K562 (cell line): ENCODE results near the gene ITSN1. TPM values are rescaled to one million over a fixed set of nuclear protein-coding genes. Genes with fewer than 3 reads are reported as not detected.

ENCODE experiments used
- ARNT ChIP-seq, 2 experiments: fragments of 450-650 bp; IDR thresholded peaks; 2 replicates each; pipeline ENCODE4 v1.6.1; 2016; ENCODE audit warnings: mild to moderate bottlenecking in 1 of 2
- BHLHE40 ChIP-seq: IDR thresholded peaks from 2 replicates; pipeline ENCODE4 v1.6.1; 2011; ENCODE audit warnings: low read length, improper control_type of control experiment
- CHAMP1 ChIP-seq: fragments of 450-650 bp; IDR thresholded peaks from 2 replicates; pipeline ENCODE4 v1.6.1; 2016; ENCODE audit warnings: mild to moderate bottlenecking
- GMEB1 ChIP-seq: fragments of 250-450 bp; sonication (Bioruptor Pico); IDR thresholded peaks from 2 replicates; pipeline ENCODE4 v1.4.0; 2020; ENCODE audit warnings: mild to moderate bottlenecking
- GTF2B ChIP-seq: IDR thresholded peaks from 2 replicates; pipeline ENCODE4 v1.6.1; 2011; ENCODE audit not compliant: insufficient read length; ENCODE audit errors: extremely low read depth
- HMBOX1 ChIP-seq: sonication (generic); IDR thresholded peaks from 2 replicates; pipeline ENCODE4 v1.6.1; 2016
- MCM2 ChIP-seq: fragments of 450-650 bp; IDR thresholded peaks from 2 replicates; pipeline ENCODE4 v1.6.1; 2017; ENCODE audit warnings: low read depth, mild to moderate bottlenecking
- NCOA1 ChIP-seq: fragments of 450-650 bp; IDR thresholded peaks from 2 replicates; pipeline ENCODE4 v1.6.1; 2016; ENCODE audit warnings: low read depth
- NCOA2 ChIP-seq, 2 experiments: fragments of 450-650 bp; IDR thresholded peaks; 2 replicates each; pipeline ENCODE4 v1.6.1; 2018; ENCODE audit warnings: mild to moderate bottlenecking in 2 of 2, moderate library complexity in 1 of 2; ENCODE audit not compliant: partially characterized antibody in 2 of 2
- NFE2 ChIP-seq: IDR thresholded peaks from 2 replicates; pipeline ENCODE4 v1.6.1; 2014; ENCODE audit warnings: antibody characterized with exemption, low read depth
- POLR2B ChIP-seq: fragments of 450-650 bp; IDR thresholded peaks from 2 replicates; pipeline ENCODE4 v1.6.1; 2018; ENCODE audit warnings: low read depth; ENCODE audit not compliant: partially characterized antibody
- RBM15 ChIP-seq: fragments of 200-400 bp; formaldehyde crosslinking; IDR thresholded peaks from 2 replicates; pipeline ENCODE4 v1.6.1; 2018; ENCODE audit warnings: mild to moderate bottlenecking, low read length, moderate library complexity; ENCODE audit not compliant: insufficient read depth
- SETDB1 ChIP-seq: IDR thresholded peaks from one replicate; pipeline ENCODE4 v1.6.1; 2012; ENCODE audit warnings: low read length, control low read depth, inconsistent platforms
- SP2 ChIP-seq: IDR thresholded peaks from 2 replicates; pipeline ENCODE4 v1.6.1; 2011; ENCODE audit warnings: mild to moderate bottlenecking, low read depth, low read length, moderate library complexity; ENCODE audit not compliant: poor library complexity, severe bottlenecking; ENCODE audit errors: extremely low read depth
- TEAD1 ChIP-seq, 2 experiments: fragments of 450-650 bp in 1 of 2; sonication (generic) in 1 of 2; formaldehyde crosslinking; IDR thresholded peaks; 2 replicates each; pipeline versions ENCODE4 v1.4.0 to v1.8.0; 2020 to 2022; ENCODE audit warnings: mild to moderate bottlenecking in 2 of 2, missing genetic modification reagents in 1 of 2
- WHSC1 ChIP-seq: IDR thresholded peaks from one replicate; pipeline ENCODE4 v1.6.1; 2012; ENCODE audit warnings: low read length, control low read depth, inconsistent platforms
- ZBTB1 ChIP-seq: sonication (generic); formaldehyde crosslinking; IDR thresholded peaks from 2 replicates; pipeline ENCODE4 v1.8.1; 2023; ENCODE audit warnings: missing genetic modification reagents, low read depth, mild to moderate bottlenecking, borderline replicate concordance
- ZNF134 ChIP-seq: fragments of 250-450 bp; sonication (Bioruptor Pico); conservative IDR thresholded peaks from 2 replicates; pipeline ENCODE4 v1.4.0; 2020
- ZNF143 ChIP-seq: sonication (generic); formaldehyde crosslinking; IDR thresholded peaks from 2 replicates; pipeline ENCODE4 v1.9.0; 2022; ENCODE audit warnings: mild to moderate bottlenecking, missing genetic modification reagents
- ZNF449 ChIP-seq: fragments of 250-450 bp; sonication (Bioruptor Pico); IDR thresholded peaks from 2 replicates; pipeline ENCODE4 v1.8.0; 2022; ENCODE audit warnings: moderate library complexity, mild to moderate bottlenecking, inconsistent platforms
- ZNF507 ChIP-seq: conservative IDR thresholded peaks from 2 replicates; pipeline ENCODE4 v1.6.1; 2017; ENCODE audit warnings: missing genetic modification characterization, missing compliant biosample characterization
- ZNF766 ChIP-seq: fragments of 200-800 bp; sonication (Bioruptor generic); conservative IDR thresholded peaks from 2 replicates; pipeline ENCODE4 v1.6.1; 2016; ENCODE audit warnings: missing genetic modification characterization, missing compliant biosample characterization
- polyA plus RNA-seq, 8 experiments: library from polyadenylated mRNA; depleted of rRNA in 4 of 8; stranded (reverse) in 5 of 8; unstranded in 3 of 8; fragments of >200 nt; fragmentation: Nextera tagmentation in 2 of 8; fragmentation: Illumina TruSeq in 1 of 8; extraction: Ambion mirVana in 2 of 8; extraction: Trizol in 1 of 8; gene quantifications; 2 replicates each; pipeline versions ENCODE4 v1.2.1 to v1.2.3, GENCODE V29; 2011 to 2014; ENCODE audit warnings: inconsistent platforms in 1 of 8, missing spikeins in 1 of 8
- total RNA-seq, 7 experiments: library from RNA; depleted of rRNA in 6 of 7; stranded (reverse); fragments of >200 nt in 6 of 7; fragmentation: Illumina TruSeq in 2 of 7; extraction: Trizol in 2 of 7; gene quantifications; 2 replicates each; pipeline versions ENCODE4 v1.2.1 to v1.2.3, GENCODE V29; 2011 to 2021; ENCODE audit warnings: low replicate concordance in 1 of 7
- TF ChIP-seq, protein P1 (sequence below): fragments of 250-450 bp; sonication (Bioruptor Pico); IDR thresholded peaks from 2 replicates; pipeline ENCODE4 v1.5.0; 2021

Gene ITSN1
- total and polyA plus RNA-seq, 9 of the 15 experiments (the other 6 are each of a cell fraction or from before 2014, with no cell fraction given), result 1.1 to 12.6 (median 4.8) TPM

DNA sequence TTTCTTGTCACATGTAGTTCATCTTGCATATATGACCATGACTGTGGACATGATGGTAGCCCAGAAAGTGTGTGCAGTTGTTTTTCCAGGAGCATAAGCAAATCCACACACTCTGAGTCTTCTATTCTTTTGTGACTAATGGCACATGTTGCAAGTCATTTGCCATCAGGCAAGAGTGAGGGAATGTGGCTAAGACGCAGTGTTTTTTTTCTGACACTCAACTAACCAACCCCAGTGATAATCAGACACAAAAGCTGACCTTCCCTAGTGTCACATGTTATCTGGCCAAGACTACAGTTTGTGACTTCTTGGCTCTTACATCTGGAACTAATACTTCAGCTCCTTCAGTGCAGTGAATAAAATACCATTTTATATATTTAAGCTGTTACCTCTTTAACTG is 108.8 kb downstream of the ITSN1 start (continued):
- peak; percentile 78 for TF ChIP-seq ZNF766
- peak; percentile 49 for TF ChIP-seq BHLHE40
- no peak for TF ChIP-seq GTF2B
- peak; percentile 32; the same call in 1 of the 2 replicates for TF ChIP-seq CHAMP1
- no peak for TF ChIP-seq ZNF143 (CRISPR knock-in tag)
- TF ChIP-seq, protein P1, sequence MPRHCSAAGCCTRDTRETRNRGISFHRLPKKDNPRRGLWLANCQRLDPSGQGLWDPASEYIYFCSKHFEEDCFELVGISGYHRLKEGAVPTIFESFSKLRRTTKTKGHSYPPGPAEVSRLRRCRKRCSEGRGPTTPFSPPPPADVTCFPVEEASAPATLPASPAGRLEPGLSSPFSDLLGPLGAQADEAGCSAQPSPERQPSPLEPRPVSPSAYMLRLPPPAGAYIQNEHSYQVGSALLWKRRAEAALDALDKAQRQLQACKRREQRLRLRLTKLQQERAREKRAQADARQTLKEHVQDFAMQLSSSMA, result no peak
- TF ChIP-seq NFE2, result peak; percentile 88
- TF ChIP-seq ARNT (IDR thresholded peaks at IDR 0.05), result peak in 1 of 2 experiments; percentile 50; a peak in 1 of 4 replicates
- no peak for TF ChIP-seq ZNF134
- TF ChIP-seq MCM2, result no peak
- TF ChIP-seq WHSC1, result no peak
- no peak for TF ChIP-seq GMEB1 (CRISPR knock-in tag)
- TF ChIP-seq HMBOX1, result peak; percentile 96
- TF ChIP-seq POLR2B, result no peak
- TF ChIP-seq ZNF449 (CRISPR knock-in tag), result no peak
- no peak for TF ChIP-seq ZBTB1 (CRISPR knock-in tag)
- no peak for TF ChIP-seq SETDB1
- TF ChIP-seq SP2, result no peak
- TF ChIP-seq NCOA2 (IDR thresholded peaks at IDR 0.05; ENCODE audit: partially characterized antibody in 2 of 2), result peak in 1 of 2 experiments; percentile 92
- no peak for TF ChIP-seq RBM15
- TF ChIP-seq TEAD1 (CRISPR knock-in tag; IDR thresholded peaks at IDR 0.05), result peak; percentile 46 to 71; a peak in 1 of 4 replicates
- TF ChIP-seq ZNF507 (tag), result no peak
- TF ChIP-seq NCOA1, result no peak
